Left ventricle myocardium inferior (tissue), 1 donor: ENCODE results near the gene COL1A2. TPM values are rescaled to one million over a fixed set of nuclear protein-coding genes. Genes with fewer than 3 reads are reported as not detected.

Experiments used
- DNase-seq: peaks from one replicate; pipeline ENCODE4 v3.0.0-alpha.2; 2020
- H3K27ac ChIP-seq: fragments of 200-600 bp; replicated peaks from 2 replicates; pipeline ENCODE4 v1.8.0; 2021
- H3K27me3 ChIP-seq: fragments of 200-600 bp; 2 replicates; pipeline ENCODE4 v1.8.0; 2021; ENCODE audit warnings: low read depth
- H3K36me3 ChIP-seq: fragments of 200-600 bp; 2 replicates; pipeline ENCODE4 v1.8.0; 2021
- H3K4me1 ChIP-seq: fragments of 200-600 bp; 2 replicates; pipeline ENCODE4 v1.8.0; 2021
- H3K4me3 ChIP-seq: fragments of 200-600 bp; 2 replicates; pipeline ENCODE4 v1.8.0; 2021; ENCODE audit warnings: mild to moderate bottlenecking, moderate library complexity
- H3K9me3 ChIP-seq: fragments of 200-600 bp; replicated peaks from 2 replicates; pipeline ENCODE4 v1.8.0; 2021
- CTCF ChIP-seq: fragments of 200-600 bp; IDR thresholded peaks from 2 replicates; pipeline ENCODE4 v1.8.0; 2021; ENCODE audit warnings: antibody characterized with exemption, mild to moderate bottlenecking, borderline replicate concordance
- intact Hi-C: fragments of 100-400 bp; cut with micrococcal nuclease; formaldehyde crosslinking; loops from one replicate; pipeline ENCODE4 v1.11.0; 2022
- total RNA-seq: library from RNA; stranded (reverse); fragmentation: NEBNext Ultra II Directional; extraction: Animal tissue kit (Norgen Biotek cat#: 25700); gene quantifications from one replicate; pipeline ENCODE4 v1.2.1, GENCODE V29; 2021
- donor health status: DM: no; HTN: yes; CAD: no; lungs with severe emphysema.

Gene COL1A2
- total RNA-seq, 1 donor from 2014 or later, result 96.6 TPM

GRCh38 chr7:94352887-94353286 is 41.8 kb upstream of the COL1A2 start:
- no peaks in the 10 kb centered on the region for H3K36me3 ChIP-seq
- no peak overlapping the region for H3K4me3 ChIP-seq
- H3K9me3 ChIP-seq, result no peaks in the 10 kb centered on the region
- H3K4me1 ChIP-seq, result no peaks in the 10 kb centered on the region
- H3K27me3 ChIP-seq, result no peaks in the 10 kb centered on the region
- intact Hi-C loops, result no loop called here
- no peak overlapping the region for H3K27ac ChIP-seq
- no peak for DNase-seq
- TF ChIP-seq CTCF, result no peak

- Histone ChIP-seq H3K36me3 (no peaks in the 10 kb centered on the region), H3K9me3 (peaks cover 6% of the 10 kb centered on the region), H3K4me1 (no peaks in the 10 kb centered on the region), H3K27ac (no peak overlapping the region), H3K4me3 (no peak overlapping the region), H3K27me3 (no peaks in the 10 kb centered on the region)
- no peak for DNase-seq
- no peak for TF ChIP-seq CTCF
- intact Hi-C loops, result no loop called here
Observed at GRCh38 chr7:94354953-94355352, 39.7 kb upstream of the COL1A2 start.

- Histone ChIP-seq H3K27me3 (no peaks in the 10 kb centered on the region), H3K4me3 (no peak overlapping the region), H3K36me3 (no peaks in the 10 kb centered on the region), H3K9me3 (peaks cover 6% of the 10 kb centered on the region), H3K27ac (no peak overlapping the region), H3K4me1 (no peaks in the 10 kb centered on the region)
- TF ChIP-seq CTCF, result no peak
- intact Hi-C loops, result no loop called here
- DNase-seq, result no peak
Observed at GRCh38 chr7:94355454-94355853, 39.2 kb upstream of the COL1A2 start.

- intact Hi-C loops, result no loop called here
- H3K36me3 ChIP-seq, result no peaks in the 10 kb centered on the region
- no peak for DNase-seq
- peaks cover 6% of the 10 kb centered on the region for H3K9me3 ChIP-seq
- H3K4me3 ChIP-seq, result no peak overlapping the region
- no peak overlapping the region for H3K27ac ChIP-seq
- H3K4me1 ChIP-seq, result no peaks in the 10 kb centered on the region
- no peak for TF ChIP-seq CTCF
- H3K27me3 ChIP-seq, result no peaks in the 10 kb centered on the region
Observed at GRCh38 chr7:94357076-94357475, 37.6 kb upstream of the COL1A2 start.

GRCh38 chr7:94360926-94361325 is 33.8 kb upstream of the COL1A2 start:
- peaks cover 6% of the 10 kb centered on the region for H3K9me3 ChIP-seq
- H3K4me3 ChIP-seq, result no peak overlapping the region
- H3K27me3 ChIP-seq, result no peaks in the 10 kb centered on the region
- H3K36me3 ChIP-seq, result no peaks in the 10 kb centered on the region
- no peak for TF ChIP-seq CTCF
- DNase-seq, result no peak
- H3K4me1 ChIP-seq, result no peaks in the 10 kb centered on the region
- H3K27ac ChIP-seq, result no peak overlapping the region
- intact Hi-C loops, result no loop called here

- peaks cover under 1% of the 10 kb centered on the region for H3K4me1 ChIP-seq
- H3K36me3 ChIP-seq, result no peaks in the 10 kb centered on the region
- H3K9me3 ChIP-seq, result peaks cover 6% of the 10 kb centered on the region
- intact Hi-C loops, result no loop called here
- no peak overlapping the region for H3K27ac ChIP-seq
- DNase-seq, result no peak
- no peak overlapping the region for H3K4me3 ChIP-seq
- no peak for TF ChIP-seq CTCF
- H3K27me3 ChIP-seq, result no peaks in the 10 kb centered on the region
Observed at GRCh38 chr7:94362276-94362675, 32.4 kb upstream of the COL1A2 start.
